UCSD-AML1 (cell line): ENCODE measurements around the gene BCDIN3D.

Source experiments
- DNase-seq: peaks from one replicate; lab custom pipeline; 2025; ENCODE audit not compliant: unreplicated experiment; lab: John Stamatoyannopoulos, UW

BCDIN3D gene

DNA sequence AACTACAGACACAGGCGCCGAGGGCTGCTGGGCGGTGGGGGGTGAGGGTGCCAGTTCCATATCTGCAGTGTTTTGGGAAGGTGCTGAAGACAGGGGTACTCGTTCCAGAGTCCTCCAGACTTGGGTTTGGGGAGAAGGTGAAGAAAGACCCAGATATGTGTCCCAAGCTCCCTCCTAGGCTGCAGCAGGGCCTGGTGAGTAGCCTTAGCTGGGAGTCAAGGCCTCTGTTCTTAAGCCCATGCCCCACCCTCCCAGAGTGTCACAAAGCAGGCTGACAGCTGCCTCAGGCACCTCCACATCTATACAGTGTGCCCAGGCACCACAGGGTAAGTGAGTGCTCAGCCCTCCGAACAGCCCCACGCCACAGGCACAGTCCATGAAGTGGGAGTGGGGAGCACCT lies 19.0 kb downstream of the BCDIN3D start:
- DNase-seq, result no peak

DNA sequence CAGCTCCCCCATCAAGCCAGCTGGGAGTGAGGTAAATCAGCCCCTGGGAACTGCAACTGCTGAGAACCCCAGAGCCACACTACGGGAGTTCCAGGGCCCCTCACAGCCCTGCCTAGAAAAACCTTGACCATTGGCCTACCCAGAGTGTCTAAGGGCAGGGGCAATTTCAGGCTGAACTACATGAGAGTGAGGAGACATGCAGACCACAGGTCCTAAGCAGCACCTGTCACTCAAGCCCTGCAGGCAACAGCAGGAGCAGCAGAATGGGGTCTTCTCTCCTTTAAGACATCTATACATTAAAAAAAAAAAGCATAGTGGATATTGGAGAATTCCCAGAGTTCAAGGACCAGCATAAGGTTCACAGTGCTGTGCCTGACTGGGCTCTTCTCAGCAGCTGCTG lies 19.6 kb downstream of the BCDIN3D start:
- no peak for DNase-seq

DNA sequence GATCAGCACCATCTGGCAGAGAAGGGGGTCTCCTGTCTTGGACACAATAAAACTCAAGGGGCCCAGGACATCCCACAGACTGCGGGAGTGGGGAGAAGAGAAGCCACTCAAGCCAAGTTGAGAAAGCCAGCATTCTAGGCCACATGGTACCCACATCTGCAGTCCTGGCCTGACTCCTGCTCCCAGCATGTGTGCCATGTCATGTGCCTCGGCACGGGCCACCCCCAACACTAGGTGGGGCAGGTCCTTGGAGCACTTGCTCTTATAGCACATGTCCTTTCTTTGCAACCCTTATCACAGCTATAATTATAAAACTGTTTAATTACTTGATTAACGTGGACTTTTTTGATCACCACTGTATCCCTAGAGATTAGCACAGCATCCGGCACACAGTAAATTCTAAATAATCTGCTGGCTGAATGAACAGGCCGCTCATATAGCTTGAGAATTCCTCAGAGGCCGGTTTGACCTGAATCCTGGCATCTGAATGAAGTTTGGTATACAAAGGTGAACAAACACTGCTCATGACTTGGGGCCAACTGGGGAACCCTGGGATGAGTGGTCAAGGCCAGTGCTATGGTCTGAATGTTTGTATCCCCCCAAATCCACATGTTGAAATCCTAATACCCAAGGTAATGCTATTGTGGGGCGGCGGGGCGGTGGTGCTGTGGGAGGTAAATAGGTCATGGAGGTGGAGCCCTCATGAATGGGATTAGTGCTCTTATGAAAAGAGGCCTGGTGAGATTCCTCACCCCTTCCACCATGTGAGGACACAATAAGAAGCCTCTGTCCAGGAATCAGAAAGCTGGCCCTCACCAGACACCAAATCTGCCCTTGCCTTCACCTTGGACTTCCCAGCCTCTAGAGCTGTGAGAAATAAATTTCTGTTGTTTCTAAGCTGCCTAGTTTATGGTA lies 21.3 kb downstream of the BCDIN3D start:
- DNase-seq, result no peak

DNA sequence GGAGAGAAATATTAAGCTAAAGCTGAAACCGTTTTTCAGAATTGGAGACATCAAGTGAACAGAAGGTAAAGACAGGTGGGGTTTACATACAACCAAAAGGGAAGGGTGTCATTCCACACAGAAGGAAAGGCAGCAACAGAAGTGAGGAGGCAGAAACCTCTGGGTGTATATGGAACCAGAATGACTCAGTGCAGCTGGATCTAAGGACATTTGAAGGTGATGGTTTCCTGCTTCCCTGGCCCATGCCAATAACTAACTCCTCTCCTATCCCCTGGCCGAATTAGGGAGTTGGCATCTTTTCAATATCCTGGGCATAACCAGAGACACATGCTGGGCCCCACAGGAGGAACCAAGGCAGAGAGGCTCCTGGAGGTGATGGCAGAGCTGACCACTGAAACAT lies 23.1 kb downstream of the BCDIN3D start:
- DNase-seq, result no peak

DNA sequence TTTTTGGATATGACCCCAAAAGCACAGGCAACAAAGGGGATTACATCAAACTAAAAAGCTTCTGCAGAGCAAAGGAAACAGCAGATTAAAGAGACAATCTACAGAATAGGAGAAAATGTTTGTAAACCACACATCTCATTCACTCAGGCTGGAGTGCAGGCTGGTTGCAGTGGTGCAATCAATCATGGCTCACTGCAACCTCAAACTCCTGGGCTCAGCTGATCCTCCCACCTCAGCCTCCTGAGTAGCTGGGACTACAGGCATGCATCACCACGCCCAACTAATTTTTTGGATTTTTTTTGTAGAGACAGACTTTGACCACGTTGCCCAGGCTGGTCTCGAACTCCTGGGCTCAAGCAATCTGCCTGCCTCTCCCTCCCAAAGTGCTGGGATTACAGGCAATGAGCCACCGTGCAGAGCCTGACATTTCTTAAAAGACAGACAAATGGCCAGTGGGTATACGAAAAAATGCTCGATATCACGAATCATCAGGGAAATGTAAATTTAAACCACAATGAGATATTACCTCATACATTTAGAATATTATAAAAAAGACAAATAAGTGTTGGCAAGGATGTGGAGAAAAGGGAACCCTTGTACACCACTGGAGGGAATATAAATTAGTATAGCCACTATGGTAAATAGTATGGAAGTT lies 24.5 kb downstream of the BCDIN3D start:
- no peak for DNase-seq

DNA sequence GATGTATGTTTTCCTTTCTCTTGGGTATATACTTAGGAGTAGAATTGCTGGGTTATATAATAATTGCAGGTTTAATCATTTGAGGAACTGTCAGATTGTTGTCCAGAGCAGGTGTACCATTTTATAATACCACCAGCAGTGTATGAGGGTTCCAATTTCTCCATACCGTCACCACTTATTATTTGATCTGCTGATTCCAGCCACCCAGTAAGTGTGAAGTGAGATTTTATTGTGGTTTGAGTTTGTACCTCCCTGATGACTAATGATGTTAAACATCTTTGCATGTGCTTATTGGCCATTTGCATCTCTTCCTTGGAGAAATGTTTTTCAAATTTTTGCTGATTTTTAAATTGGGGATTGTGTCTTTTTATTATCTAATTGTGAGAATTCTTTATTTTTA lies 29.8 kb downstream of the BCDIN3D start:
- no peak for DNase-seq

DNA sequence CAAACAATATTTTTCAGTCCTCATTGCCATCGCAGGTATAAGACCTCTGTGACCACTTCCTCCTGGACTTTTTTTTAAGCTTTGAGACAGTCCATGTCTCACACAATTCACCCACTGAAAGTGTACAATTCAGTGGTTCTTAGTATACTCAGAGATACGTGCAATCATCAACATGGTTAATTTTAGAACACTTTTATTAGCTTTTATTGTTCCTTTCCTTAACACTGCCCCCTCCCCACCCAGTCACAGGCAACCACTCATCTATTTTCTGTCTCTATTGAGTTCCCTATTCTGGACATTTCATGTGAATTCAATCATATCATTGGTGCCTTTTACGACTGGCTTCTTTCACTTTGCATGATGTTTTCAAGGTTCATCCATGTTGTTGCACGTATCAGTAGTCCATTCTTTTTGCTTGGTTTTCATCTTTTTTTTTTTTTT lies 30.9 kb downstream of the BCDIN3D start:
- DNase-seq, result no peak

DNA sequence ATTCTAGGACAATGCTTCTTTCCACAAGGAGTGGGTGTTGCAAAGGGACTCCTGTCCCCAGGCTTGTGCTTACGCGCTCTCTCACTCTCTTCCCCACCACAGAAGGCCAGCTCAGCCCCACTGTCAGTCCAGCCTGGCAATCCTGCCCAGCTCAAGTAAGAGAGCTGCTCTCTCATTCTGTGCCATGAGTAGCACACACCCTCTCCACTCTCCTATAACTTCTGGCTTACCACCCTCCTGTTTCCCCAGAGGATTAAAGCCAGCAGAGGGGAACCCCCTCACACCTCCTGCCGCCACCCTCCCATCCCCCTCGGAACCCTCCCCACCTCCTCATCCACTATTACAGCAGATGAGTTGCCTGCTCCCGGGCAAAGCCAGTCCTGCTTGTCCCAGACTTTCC lies 31.8 kb downstream of the BCDIN3D start:
- no peak for DNase-seq

DNA sequence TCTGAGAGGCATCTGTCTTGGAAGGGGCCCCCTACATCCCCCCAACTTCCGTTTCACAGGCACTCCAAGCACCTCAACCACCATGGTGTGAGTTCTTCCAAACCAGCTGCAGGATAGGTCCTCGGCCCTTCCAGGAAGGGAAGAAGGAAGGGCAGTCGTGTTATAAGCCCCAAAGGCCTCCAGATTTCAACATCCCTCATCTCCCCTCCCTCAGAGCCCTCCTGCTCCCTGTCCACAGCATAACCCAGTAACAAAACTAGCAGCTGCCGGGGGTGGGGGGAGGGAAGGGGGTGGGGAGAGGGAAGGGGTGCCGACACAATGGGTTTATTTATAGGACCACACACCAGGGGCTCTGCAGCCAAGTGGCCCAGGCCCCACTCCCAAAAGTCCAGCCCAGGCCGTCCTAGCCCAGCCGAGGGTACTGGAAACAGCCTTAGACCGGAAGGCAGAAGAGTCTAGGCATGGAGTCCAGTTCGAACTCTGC lies 33.0 kb downstream of the BCDIN3D start:
- DNase-seq, result no peak

DNA sequence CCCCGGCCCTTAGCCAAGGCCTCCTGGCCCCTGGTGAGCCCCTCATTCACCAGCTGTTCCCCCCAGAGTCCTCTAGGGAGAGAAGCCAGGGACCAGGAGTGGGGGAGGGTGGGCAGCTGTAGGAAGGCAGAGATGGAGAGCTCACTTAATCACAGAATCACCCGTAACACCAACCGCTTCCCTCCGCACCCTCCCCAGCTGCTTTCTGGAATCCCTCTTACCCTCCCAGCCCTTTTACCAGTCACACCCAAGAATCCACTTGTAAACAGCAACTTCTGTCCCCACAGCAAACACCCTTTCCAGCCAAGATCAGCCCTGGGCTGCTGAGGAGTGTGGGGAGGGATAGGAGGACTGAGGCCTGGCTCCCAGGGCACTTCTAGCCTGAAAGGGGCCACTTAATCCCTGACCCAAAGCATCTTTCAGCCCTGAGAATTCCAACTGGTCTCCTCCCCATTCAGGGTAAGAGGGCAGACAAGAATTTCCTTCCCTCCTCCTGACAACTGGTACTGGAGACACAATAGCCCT lies 33.5 kb downstream of the BCDIN3D start:
- no peak for DNase-seq

DNA sequence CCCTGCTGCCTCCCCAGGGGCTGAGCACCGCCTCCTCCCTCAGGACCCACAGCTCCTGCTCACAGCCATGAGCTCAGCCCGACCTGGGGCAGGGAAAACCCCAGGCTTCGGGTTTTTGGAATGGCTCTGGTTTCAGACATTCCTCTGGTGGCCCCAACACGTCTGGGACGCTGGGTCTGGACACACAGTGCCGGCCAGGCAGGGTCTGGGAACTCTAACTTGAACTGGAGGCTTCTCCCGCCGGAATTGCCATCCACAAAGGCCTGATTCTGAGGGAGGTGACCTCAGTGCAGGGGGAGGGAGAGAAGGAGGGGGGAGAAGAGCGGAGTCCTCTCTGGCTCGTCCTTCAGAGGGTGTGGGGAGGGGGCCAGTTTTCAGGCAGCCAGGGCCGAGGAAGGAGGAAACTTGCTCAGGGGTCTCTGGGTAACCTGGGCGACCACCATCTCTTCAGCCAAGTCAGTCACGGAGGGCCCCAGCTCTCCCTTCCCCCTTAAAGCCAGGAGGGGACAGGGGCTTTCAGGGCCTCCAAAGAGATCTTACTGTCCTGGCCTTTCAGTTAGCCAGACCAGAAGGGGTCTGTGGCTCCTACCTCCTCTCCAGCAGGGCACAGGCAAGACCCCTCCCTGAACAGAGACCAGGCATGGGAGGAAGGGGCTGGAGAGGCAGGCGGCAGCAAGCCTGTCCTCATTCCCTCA lies 34.1 kb downstream of the BCDIN3D start:
- DNase-seq, result no peak

DNA sequence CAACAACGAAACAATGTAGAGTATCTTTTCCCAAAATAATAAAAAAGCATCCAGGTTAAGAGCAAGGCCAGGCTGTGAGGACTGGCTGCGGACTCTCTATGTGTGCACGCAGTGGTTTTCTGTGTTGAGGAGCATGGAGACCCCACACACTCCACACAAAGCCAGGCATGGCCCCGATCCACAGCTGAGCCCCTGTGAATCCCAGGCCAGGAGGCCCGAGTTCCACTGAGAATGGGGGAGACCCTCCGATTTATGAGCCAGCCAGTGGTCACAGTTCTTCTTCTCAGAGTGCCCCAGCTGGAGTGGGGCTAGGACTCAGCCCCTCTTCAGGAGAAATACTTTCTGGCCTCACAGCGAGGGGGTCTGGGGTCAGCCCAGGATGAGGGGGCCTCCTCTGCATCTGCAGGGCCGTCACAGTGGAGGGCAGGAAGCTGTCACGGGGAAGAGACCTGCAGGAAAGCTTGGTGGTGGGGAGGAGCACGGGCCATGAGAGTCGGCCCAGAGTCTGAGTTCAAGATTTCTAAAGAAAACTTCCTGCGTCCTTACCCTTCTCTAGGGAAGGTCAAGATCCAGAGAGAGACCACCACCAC lies 34.8 kb downstream of the BCDIN3D start:
- DNase-seq, result no peak

DNA sequence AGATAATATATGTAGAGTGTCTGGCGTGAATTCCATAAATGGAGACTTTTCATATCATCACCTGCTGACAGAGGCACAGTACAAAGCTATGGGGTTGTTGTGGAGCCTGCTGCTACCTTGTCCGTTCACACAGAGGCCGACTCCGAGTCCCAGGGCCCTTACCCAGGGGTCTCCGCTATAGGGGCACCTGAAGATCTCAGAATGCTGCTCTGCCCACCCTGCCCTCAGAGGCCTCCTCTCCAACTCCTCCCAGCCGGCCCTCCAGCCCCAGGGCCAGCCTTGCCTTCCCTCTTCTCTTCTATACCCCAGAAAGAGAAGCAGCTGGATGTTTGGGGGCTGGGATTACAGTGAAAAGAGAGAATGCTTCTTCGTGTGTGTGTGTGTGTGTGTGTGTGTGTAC lies 36.0 kb downstream of the BCDIN3D start:
- no peak for DNase-seq

DNA sequence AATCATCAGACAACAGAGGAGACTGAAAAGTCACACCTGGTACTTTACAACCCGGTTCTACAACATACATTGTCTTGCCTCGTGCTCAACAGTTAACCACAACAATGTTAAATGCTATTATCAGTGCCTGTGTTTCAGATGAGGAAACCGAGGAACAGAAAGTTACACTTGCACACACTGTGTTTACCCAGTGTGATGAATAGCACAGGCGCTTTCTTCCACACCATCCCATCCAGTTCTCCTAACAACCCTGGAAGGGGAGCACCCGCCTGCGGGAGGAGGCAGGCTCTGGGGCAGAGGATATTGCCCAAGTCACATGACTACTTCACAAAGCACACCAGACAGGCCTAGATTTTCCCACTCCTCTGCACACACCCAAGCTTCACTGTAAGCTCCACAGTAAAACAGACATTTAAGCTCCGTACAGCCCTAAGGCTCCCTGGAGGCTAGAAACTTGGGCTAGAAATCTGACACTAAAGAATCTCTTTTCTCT lies 36.5 kb downstream of the BCDIN3D start:
- no peak for DNase-seq

DNA sequence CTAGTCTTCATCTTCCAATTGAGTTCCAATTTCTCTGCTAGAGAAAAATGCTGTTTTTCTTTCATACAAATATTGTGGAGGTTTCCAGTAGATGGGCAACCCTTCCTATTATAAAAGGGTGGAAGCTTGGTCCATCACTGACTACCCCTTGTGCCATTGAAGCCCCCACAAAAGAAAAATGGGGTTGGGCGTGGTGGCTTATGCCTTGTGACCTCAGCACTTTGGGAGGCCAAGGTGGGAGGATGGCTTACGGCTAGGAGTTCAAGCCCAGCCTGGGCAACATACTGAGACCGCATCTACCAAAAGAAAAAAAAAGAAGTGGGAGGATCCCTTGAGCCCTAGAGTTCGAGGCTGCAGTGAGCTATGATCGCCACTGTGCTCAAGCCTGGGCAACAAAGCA lies 37.5 kb downstream of the BCDIN3D start:
- no peak for DNase-seq

DNA sequence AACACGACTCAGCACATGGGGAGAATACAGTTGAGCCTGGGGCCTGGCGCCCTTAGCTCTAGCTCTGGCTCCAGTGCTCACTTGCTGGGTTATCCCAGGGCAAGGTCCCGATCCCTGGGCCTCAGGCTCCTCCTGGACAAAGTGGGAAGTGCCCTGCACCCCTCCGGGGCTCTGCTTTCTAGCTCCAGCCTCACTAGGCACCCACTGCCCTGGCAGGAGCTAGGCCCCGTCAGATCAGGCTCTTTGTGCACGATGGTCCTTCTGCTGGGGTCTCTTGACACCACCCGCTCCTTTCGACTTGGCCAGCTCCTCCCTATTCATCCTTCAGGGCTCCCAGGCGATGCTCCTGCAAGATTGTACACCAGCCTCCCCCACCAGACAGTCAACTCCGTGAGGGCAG lies 38.1 kb downstream of the BCDIN3D start:
- no peak for DNase-seq

DNA sequence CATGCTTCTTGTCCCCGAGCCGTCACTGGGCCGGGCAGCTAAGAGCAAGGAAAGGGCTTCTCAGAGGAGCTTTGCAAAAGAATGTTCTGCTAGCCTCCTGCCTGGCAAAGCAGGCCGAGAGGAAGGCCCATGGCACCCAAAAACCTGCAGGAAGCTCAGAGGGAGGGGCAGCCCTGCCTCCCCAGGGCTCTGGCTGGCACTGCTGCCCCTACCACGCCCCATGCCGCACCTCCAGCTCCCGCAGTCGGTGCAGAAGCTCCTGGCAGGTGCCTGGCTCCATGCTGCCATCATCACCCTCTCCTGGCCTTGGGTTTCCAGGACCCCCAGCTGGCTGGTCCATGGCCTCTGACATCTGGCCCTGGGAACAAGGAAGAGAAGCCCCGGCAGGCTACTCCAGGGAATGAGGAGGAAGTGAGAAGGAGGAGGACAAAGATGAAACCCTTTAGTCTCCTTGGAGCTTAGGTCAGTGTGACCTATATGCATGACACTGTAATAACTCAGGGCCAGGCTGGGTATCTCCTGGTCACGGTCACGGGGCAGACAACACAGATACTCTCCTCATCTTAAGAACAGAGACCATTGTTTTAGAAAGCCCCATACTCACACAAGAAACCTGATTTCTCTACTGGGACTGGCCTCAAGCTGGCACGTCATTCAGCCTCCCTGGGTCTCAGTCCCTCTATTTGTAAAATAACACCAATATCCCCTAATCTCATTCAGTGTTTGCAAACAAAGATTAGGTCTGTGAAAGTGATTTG lies 39.0 kb downstream of the BCDIN3D start:
- no peak for DNase-seq

DNA sequence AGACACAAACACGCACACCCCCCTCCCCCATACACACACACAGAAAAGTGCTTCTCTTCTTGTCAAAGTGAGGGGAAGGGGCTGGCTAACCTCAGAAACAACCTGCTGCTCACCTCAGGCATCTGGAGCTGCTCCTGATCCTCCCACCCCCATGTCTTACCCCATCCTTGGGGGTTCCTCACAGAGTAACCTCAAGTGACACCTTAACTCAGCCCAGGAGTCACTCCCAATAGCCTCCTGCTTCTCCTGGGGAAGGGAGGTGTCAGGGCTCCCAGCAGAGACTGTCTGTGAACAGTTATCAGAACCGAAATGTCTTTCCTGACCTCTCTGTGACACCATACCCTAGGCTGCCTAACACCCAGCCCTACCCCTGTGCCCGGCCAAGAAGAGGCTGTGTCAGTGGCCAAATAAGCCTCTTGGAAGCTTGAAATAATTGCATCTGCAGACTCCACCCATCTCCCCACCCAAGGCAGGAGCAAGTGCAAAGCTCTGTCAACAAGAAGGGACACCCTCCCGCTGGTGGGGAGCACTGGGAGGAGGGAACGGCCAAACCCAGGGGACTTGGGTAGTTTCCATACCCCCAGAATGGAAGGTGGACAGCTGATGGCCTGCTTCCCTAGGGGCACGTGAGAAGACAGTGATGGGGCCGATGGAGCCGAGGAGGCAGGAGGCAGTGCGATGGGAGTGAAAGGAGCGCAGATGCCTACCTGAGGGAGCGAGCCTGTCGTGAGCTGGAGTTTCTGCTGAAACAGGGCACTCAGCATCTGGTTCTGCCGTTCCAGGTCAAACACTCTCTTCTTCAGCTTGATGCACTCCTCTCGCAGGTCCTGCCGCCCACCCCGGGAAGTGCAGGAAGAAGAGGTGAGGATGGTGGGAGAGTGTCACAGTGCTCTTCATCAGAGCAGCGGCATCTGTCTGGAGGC lies 41.5 kb downstream of the BCDIN3D start:
- DNase-seq, result no peak
